Stimulated activated CD4-positive, alpha-beta T cell treated with anti-CD3 and anti-CD28 coated beads, Interleukin-2, amount 100 ng/mL, for 4 hours (primary cell): ENCODE data around the gene SMYD1.
A peak's percentile ranks its signal among the peaks of the same experiment; 100 is the strongest.

Source experiments
- DNase-seq: peaks from one replicate; pipeline ENCODE4 v3.0.0-alpha.2; 2020; ENCODE audit warnings: low read depth

Gene SMYD1

GRCh38 chr2:88144914-88145497 is 77.4 kb downstream of the SMYD1 start:
- no peak for DNase-seq

DNA sequence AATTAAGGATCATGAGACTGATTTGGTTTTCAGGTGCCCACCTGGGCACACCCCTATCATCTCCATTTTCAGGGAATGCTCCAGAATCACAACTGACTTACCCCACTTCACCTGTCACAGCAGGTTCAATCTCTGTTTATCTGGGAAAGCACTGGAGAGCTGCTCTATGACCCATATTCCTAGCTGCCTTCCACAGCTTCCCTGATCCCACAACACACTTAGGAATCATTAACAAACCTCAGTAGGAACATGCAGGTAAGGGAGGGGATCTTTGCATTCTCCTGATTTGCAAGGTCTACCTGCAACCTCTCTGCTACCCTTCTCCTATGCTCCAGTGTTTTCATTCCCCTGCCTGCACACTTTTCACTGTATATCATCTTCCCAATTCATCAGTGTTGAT is 79.0 kb downstream of the SMYD1 start:
- no peak for DNase-seq

- DNase-seq: no peak
These were observed 79.5 kb downstream of the SMYD1 start for GRCh38 chr2:88147145-88147544.

- DNase-seq: no peak
These were observed 81.4 kb downstream of the SMYD1 start for GRCh38 chr2:88148929-88149438.

DNA sequence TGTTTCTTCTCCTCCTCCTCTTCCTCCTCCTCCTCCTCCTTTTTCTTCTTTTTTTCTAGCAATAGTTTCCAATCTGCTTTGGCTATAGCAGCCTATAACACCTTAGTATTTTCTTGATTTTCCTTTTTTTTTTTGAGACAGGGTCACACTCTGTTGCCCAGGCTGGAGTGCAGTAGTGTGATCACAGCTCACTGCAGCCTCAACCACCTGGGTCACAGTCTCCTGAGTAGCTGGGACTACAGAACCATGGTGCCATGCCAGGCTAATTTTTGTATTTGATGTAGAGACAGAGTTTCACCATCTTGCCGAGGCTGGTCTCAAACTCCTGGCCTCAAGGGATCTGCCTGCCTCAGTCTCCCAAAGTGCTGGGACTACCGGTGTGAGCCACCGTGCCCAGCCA is 91.9 kb downstream of the SMYD1 start:
- no peak for DNase-seq

GRCh38 chr2:88159955-88160415 is 92.4 kb downstream of the SMYD1 start:
- peak; percentile 49 for DNase-seq

DNA sequence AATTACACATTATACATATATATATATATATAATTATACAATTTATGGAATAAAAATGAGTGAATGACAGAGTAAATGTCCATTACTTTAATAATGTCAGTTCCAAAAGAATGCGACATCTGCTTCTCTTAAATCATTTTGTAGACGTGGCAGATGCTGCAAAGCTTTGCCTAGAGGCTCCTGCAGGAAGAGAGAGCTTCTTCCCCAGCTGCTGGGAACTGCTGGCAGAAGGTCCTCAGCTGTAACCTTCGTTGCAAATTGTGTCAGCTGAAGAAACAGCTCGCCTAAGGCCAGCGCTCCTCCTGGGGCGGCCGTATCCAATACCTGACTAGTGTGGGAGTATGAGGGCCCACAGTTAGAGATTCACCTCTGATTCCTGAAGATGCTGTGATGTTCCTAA is 92.9 kb downstream of the SMYD1 start:
- DNase-seq: no peak

GRCh38 chr2:88161446-88162244 is 94.0 kb downstream of the SMYD1 start:
- DNase-seq: no peak
